GM18498 (cell line): ENCODE results near the gene VTI1B.
"Not testable (repeated sequence)": the region's sequence is repeated elsewhere in the genome, so short reads cannot be mapped to it uniquely, and the experiment has no call there.

Experiments used
- ATAC-seq: cut with Tn5 transposase; IDR thresholded peaks from one replicate; pipeline ENCODE4 v1.9.1; 2021; ENCODE audit warnings: mild to moderate bottlenecking, moderate library complexity; ENCODE audit not compliant: unreplicated experiment

Gene VTI1B

DNA sequence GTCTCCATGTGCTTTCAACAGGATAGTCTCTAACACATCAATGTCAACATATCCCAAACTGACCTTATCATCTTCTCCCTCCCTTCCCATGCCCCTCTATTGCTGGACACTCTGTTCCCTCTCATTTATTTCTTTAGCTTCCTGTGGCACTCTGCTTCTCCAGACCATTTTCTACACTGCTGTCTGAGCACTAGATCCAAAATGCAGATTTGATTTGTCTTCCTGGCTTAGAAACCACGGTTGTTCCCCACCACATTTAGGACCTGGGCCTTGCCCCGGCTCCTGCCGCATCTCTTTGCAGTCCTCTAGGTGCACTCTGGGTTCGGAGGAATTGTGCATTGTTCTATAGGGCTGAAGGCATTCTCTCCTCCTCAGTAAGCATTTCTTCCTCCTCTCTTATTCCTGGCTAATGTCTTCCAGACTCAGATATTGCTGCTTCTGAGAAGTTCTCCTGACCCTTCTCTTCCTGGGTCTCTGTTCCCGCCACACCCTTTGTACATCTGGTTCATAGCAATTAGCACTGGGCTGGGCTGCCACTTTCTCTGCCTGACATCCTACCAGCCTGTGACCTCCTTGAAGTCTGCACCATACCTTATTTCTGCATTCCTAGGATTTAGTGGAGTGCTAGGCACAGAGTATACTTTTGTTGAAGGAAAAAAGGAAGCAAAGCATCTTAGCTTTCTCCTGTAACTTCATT is 40.8 kb downstream of the VTI1B start:
- ATAC-seq: no peak

DNA sequence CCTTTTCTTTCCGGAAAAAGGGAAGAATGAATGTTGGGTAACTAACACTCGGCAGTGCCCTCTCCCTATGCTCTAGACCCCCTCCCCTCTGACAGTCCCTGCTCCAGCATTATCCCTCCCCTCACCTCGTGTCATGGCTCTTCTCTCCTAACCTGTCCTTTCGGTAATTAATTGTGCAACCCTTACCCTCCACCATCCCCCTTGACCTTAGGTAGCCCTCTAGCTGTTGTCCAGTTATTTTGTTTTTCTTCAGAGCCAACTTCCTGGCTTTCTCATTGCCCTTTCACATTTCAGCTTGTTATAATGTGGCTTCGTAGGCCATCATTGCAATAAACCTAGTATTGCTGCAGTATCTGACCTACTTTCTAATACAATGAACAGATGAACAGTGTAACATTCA is 43.5 kb downstream of the VTI1B start:
- no peak for ATAC-seq

DNA sequence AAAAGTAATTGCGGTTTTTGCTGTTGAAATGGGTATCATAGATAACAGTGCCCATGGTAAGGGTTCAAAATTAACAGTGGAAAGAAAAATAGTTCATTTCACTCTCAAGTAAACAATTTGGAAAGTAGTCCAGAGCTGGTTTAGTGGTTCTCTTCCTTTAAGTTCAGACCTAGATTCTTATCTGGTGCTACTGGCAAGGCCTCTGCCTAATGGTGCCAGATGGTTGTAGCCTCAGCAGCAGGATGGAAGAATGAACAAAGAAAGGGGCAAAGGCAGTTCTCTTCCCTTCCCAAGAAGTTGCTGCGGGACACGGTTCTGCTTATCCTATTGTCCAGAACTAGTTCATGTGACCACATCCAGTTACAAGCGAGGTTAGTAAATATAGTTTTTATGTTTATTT is 44.2 kb downstream of the VTI1B start:
- ATAC-seq: no peak

DNA sequence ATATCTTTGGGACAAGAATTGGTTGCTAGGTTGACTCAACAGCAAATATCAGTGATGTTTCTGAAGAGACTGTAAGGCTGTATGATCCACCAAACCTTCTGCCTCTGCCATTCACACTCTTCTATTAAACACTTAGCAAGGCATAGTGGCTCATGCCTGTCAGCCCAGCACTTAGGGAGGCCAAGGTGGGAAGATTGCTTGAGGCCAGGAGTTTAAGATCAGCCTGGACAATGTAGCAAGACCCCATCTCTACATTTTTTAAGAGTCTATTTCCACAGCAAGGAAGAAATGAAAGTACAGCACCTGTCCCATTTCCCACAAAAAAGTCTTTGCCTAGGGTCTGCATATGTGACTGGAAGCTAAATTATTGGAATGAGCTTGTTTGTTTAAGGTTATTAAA is 46.9 kb downstream of the VTI1B start:
- no peak for ATAC-seq

DNA sequence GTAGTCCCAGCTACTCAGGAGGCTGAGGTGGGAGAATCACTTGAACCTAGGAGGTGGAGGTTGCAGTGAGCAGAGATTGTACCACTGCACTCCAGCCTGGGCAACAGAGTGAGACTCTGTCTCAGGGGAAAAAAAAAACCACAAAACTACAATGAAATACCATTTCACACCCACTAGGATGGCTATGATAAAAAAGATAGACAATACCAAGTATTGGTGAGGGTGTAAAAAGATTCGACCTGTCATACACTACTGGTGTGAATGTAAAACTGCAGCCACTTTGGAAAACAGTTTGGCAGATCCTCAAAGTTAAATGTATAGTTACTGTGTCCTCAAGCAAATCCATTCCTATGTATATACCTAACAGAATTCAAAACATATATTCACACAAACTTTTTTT is 48.3 kb downstream of the VTI1B start:
- not testable (repeated sequence) for ATAC-seq

DNA sequence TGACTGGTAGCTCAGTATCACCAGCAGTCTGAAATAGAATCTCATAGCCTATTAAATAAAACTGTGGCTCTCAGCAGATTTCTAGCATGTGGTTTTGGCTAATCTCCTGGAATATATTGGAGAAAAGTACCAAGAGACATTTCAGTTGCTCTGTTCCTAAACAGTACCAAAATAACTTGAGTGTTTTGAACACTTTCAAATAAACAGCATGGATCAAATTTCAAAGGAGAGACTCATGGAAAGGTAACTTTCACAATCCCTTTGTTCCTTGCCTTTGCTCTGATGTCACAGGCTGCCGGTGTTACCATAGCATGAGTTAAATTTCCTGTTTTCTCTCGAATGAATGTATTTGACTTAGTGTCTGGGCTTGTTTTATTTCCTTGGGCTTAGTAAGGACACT is 51.3 kb downstream of the VTI1B start:
- ATAC-seq: no peak

DNA sequence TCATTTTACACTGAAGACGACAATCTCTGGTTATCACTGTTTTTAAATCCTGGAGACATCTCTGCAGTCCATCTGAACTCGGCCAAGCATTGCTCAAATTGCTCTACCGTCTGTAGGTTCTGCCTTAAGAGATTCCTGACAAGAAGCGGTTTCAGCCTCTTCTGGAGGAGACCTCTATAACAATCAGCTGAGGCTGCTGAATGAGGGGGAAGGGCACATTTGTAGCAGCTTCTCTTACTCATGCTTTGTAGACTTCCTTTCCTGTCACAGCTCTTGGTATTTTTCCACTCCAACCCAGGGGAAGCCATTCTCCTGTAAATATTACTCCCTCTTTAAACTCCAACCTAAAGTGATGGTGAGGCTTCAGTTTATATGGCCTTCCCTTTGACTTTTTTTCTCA is 51.8 kb downstream of the VTI1B start:
- ATAC-seq: no peak

DNA sequence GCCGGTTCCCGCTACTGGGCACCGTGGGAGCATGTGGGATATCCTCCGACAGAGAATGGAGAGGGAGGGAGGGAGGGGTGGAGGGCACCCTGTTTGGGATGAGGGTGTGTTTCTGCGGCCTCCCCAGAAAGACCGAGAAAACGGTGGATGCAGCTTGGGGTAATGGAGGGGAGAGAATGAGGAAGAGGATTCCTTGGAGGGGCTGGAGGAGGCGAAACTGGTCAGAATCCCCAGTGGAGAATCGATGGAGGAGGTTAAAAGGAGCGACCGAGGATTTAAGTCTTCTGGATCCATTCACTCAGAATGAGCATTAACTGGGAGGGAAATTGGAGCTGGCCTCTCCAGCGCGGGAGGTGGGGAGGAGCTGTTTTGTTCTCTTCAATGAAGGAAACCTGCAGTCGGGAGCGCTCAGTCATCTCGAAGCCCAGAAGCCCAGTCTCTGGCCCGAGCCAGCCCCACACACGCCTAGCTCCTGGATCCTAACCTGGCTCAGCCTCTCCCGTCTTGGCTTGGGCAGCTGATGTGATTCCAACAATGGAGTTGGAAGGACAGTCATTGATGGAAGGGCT is 54.1 kb downstream of the VTI1B start:
- ATAC-seq: no peak

DNA sequence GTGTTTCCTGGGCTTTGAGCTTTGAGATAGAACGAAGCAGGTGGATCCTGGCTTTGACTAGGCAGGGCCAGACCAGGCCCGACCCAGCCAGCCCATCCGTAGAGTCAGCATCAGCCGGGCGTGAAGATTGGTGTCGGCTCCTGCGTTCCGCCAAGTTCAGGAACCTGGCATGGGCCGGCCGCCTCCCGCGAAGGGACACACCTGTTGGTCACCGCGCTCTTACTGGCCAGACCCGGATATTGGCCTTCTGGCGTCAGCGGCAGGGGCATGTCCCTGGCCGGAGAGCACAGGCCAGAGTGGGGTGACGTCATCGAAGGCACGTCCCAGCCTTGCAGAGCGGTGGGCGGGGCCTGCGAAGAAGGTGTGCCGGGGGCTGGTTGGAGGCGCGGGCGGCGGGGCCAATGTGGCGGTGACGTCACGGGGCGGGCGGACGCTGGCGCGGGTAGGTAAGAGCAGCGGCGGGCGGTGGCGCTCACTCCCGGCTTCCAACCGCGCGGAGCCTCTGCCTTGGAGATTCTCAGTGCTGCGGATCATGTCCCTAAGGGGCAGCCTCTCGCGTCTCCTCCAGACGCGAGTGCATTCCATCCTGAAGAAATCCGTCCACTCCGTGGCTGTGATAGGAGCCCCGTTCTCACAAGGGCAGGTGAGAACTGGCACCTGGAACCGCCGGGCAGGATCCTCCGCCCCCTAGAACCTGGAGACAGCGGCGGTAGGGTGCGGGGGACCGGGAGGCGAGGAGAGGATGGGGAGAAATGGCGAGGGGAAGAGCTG is 54.8 kb downstream of the VTI1B start, which contains the start of gene ARG2:
ARG2 (plus strand) TSS at position 475 of the 771 bp plus-strand sequence; CDS start at position 533, 58 bp downstream.
- peak; percentile 97 for ATAC-seq

DNA sequence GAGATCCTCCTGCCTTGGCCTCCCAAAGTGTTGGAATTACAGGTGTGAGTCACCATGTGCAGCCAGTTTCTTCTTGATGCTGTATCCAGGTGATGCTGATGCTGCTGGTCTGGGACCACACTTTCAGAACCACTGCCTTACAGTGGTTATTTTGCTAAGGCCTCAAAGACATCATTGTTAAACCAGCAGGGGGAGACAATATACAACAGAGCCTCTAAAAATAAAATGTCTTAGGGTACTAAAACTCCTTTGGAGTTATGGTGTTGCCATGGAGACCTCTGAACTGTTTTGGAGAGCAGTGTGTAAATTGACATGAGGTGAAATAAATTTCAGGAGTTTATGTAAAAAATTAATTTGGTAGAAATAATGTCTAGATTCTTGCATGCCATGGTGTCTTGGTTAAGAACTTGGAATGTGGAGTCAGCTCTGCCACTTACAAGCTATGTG is 55.8 kb downstream of the VTI1B start:
- peak; percentile 31 for ATAC-seq

DNA sequence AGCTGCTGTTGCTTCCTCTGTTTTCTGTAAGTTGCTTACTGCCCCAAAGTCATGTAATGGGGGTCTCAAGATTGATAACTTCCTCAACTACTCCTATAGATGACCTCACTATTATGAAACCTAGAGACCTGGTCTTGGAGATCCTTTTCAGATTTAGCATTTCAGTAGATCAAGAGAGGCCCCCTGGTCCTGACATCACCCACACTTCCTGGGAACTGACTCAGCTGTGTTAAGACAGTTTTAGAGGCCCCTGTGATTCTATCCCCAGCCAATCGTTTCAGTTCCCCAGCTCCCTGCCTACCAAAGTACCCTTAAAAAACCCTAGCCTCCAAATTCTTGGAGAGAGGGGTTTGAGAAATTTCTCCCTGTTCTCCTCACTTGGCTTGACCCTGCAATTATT is 63.9 kb downstream of the VTI1B start:
- no peak for ATAC-seq

DNA sequence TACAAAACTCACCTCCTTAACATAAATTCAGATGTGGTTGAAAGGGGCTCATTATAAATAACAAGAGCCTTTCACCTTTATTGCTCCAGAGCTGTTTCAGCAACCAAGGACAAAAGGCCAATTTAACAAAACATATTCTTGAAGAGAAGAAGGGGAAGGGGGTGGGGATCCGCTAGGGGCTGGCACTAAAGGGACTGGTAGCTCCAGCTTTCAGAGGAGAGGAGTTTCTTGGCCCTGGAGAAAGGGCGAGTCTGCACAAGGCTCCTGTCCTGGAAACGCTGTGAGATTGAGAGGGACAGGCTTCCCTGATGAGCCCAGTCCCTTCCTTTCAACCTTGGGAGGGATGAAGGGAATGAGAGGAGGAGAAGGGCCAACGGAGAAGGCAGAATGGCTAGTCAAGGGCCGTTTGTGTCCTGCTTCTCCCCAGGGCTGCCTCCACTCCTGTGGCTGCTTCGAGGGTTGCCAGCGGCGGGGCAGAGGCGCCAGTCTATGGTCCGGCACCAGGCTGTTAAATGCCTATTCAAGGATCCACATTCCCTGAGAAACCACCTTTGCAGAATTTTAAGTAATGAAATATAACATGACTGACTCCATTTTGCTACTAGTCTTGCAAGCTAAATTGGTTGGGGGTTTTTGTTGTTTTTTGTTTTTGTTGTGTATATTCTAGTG is 64.7 kb downstream of the VTI1B start:
- no peak for ATAC-seq

DNA sequence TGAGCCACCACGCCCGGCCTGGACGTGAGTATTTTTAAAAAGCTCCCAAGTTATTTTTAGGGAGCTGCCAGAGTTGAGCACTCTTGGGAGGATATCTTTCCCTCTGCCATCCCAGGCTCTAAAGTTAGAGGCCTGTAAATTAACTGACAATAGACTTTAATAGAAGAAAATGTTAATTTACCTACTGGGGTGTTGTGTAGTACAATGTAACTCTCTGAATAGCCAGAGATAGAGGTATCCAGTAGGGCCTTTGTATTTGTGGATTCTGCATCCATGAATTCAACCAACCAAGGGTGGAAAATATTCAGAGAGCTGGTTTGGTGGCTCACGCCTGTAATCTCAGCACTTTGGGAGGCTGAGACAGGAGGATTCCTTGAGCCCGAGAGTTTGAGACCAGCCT is 66.8 kb downstream of the VTI1B start:
- no peak for ATAC-seq

DNA sequence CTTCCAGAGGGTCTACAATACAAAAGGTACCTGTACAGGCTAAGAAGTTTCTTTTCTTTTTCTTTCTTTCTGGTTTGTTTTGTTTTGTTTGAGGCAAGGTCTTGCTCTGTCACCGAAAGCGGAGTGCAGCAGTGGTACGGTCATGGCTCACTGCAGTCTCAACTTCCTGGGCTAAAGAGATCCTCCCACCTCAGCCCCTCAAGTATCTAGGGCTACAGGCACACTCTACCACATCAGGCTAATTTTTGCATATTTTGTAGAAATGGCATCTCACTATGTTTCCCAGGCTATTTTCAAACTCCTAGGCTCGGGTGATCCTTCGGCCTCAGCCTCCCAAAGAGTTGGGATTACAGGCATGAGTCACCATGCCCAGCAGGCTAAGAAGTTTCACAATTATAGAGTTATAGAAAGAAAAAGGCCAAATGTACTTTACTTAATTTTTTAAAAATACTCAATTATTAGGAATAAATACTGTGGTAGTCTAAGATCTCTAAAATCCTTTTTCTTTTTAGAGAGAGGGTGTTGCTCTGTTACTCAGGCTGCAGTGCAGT is 71.4 kb downstream of the VTI1B start:
- peak; percentile 72 for ATAC-seq

DNA sequence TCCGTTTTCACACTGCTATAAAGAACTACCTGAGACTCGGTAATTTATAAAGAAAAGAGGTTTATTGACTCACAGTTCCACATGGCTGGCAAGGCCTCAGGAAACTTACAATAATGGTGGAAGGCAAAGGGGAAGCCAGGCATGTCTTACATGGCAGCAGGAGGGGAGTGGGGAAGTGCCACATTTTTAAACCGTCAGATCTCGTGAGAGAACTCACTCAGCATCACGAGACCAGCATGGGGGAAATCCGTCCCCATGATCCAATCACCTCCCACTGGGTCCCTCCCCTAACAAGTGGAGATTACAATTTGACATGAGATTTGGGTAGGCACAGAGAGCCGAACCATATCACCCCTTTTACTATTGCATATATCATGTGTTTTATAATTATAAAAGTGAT is 72.4 kb downstream of the VTI1B start:
- no peak for ATAC-seq

DNA sequence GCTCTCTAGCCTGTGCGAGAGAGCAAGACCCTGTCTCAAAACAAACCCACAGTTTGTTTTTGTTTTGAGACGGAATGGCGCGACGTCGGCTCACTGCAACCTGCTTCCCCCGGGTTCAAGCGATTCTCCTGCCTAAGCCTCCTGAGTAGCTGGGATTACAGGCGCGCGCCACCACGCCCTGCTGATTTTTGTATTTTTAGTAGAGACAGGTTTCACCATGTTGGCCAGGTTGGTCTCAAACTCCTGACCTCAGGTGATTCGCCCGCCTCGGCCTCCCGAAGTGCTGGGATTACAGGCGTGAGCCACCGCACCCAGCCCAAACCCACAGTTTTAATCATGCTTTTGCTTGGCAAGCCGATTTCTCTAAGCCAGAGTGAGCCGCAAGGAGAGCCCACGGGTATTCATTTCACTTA is 73.9 kb downstream of the VTI1B start:
- ATAC-seq: peak; percentile 0

DNA sequence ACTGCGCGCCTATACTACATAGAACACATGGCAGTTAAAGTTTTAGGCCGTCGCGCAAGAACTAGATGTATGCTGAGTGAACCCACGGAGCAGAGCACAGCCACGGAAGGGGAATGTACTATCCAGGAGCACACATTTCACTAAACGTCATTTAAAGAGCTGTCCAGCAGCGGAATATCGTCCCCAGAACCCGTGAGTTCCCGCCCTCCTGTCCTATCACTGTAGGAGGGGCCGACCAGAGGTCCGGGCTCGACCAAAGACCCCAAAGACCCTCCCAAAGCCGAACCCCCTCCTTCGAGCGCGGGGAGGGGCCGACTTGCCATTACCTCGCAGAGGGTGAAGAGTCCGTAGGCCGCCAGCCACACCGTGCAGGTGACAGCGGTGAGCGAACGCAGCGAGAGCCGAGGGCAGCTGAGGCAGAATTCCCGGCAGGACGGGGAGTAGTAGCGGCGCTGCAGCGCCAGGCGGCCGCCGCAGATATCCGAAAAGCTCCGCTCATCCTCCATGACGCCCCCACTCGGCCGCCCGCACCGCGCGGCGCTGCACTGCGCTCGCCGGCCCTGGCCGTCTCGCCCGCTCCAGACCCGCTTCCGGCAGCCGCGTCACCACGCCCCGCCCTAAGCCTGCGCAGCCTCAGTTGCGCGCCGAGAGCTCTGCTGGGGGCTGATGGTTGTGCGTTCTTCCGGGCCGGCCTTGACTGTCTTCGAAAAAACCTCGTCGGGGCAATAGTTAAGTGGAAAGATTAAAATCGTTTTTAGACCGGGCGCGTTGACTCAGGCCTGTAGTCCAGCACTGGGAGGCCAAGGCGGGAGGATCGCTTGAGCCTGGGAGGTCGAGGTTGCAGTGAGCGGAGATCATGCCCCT is 74.5 kb downstream of the VTI1B start, which contains the start of gene PIGH:
PIGH (minus strand) TSS at position 571 of the 864 bp plus-strand sequence; CDS start at position 506, 65 bp downstream.
- peak; percentile 89 for ATAC-seq
